ENCODE measurements around the gene ZNF536.

The ZNF536 gene

DNA sequence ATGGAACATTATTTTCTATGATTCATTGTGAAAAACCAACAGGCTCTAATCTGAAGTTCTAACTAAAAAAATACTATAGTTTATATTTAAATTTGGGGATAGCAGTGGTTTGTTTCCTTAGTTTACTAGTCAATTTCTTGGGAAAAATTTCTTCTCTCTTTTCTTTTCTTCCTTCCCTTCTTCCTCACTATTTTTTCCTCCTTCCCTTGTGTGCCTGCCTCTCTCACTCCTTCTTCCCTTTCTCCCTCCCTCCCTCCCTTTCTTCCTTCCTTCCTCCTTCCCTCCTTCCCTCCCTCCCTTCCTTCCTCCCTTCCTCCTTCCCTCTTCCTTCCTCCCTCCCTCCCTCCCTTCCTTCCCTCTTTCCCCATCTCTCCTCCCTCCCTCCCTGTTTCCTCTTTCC lies 226.5 kb downstream of the ZNF536 start:
- TF ChIP-seq ZFX (IDR thresholded peaks at IDR 0.05; ENCODE audit: borderline replicate concordance) = no peak
- TF ChIP-seq, protein P1, sequence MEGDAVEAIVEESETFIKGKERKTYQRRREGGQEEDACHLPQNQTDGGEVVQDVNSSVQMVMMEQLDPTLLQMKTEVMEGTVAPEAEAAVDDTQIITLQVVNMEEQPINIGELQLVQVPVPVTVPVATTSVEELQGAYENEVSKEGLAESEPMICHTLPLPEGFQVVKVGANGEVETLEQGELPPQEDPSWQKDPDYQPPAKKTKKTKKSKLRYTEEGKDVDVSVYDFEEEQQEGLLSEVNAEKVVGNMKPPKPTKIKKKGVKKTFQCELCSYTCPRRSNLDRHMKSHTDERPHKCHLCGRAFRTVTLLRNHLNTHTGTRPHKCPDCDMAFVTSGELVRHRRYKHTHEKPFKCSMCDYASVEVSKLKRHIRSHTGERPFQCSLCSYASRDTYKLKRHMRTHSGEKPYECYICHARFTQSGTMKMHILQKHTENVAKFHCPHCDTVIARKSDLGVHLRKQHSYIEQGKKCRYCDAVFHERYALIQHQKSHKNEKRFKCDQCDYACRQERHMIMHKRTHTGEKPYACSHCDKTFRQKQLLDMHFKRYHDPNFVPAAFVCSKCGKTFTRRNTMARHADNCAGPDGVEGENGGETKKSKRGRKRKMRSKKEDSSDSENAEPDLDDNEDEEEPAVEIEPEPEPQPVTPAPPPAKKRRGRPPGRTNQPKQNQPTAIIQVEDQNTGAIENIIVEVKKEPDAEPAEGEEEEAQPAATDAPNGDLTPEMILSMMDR (IDR thresholded peaks at IDR 0.05) = no peak
- no peak overlapping the region for H3K27ac ChIP-seq

DNA sequence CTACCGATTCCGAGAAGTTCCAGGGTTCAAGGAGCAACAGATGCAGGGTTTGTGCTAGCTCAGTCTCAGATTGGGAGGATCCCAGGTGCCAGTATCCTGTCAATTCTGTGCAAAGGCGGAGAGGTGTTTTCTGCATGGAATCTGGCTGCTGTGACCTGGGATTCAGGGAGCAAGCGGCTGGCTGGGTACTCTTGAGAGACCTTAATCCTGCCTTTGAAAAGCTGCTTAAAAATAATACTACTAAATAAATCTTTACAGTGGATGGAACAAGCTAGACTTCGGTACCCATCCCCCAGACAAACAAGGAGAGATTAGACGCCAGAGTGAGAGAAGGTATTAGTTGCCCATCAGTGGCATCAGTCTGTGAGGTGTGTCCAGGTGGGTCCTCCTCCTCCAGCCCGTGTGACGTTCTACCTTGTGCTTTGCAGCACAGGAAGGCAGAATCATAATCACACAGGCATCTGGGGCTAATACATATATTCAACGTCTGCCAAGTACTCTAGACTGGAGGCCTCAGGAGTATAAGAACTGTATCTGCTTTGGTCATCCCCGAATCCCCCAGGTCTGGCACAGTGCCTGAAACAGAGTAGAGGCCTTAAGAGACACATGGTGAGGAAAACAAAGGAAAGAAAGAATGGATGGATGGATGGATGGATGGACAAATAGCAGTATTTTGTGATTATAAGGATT lies 230.6 kb downstream of the ZNF536 start:
- no peak overlapping the region for H3K27ac ChIP-seq
- TF ChIP-seq, protein P1 (IDR thresholded peaks at IDR 0.05) = no peak
- TF ChIP-seq ZFX (IDR thresholded peaks at IDR 0.05; ENCODE audit: borderline replicate concordance) = no peak

DNA sequence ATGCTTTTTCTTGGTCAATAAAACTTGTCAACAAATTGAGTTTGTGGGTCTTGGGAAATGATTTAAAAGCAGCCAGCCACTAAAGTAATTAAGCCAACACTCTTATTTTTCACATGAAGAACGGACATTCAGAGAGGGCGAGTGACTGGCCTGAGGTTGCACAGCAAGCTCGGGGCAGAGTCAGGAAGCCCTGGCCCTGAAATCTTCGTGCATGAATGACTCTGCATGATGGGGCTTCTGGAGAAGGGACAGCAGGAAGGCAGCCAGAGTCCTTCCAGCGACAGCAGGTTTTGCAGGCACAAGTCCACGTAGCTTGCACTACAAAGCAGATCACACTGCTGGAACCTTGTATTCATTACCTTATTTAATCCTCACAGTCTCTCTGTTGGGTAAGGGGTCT lies 232.5 kb downstream of the ZNF536 start:
- TF ChIP-seq ZFX (IDR thresholded peaks at IDR 0.05; ENCODE audit: borderline replicate concordance) = no peak
- TF ChIP-seq, protein P1 (IDR thresholded peaks at IDR 0.05) = no peak
- no peak overlapping the region for H3K27ac ChIP-seq

DNA sequence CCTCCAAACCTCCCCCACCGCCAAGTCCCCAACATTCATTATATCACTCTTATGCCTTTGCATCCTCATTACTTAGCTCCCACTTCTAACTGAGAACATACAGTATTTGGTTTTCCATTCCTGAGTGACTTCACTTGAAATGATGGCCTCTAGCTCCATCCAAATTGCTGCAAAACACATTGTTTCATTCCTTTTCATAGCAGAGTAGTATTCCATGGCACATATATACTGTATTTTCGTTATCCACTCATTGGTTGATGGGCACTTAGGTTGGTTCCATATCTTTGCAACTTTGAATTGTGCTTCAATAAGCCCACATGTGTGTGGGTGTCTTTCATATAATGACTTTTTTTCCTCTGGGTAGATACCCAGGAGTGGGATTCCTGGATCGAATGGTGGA lies 233.1 kb downstream of the ZNF536 start:
- no peak overlapping the region for H3K27ac ChIP-seq
- no peak for TF ChIP-seq ZFX (IDR thresholded peaks at IDR 0.05; ENCODE audit: borderline replicate concordance)
- TF ChIP-seq, protein P1 (IDR thresholded peaks at IDR 0.05) = no peak

DNA sequence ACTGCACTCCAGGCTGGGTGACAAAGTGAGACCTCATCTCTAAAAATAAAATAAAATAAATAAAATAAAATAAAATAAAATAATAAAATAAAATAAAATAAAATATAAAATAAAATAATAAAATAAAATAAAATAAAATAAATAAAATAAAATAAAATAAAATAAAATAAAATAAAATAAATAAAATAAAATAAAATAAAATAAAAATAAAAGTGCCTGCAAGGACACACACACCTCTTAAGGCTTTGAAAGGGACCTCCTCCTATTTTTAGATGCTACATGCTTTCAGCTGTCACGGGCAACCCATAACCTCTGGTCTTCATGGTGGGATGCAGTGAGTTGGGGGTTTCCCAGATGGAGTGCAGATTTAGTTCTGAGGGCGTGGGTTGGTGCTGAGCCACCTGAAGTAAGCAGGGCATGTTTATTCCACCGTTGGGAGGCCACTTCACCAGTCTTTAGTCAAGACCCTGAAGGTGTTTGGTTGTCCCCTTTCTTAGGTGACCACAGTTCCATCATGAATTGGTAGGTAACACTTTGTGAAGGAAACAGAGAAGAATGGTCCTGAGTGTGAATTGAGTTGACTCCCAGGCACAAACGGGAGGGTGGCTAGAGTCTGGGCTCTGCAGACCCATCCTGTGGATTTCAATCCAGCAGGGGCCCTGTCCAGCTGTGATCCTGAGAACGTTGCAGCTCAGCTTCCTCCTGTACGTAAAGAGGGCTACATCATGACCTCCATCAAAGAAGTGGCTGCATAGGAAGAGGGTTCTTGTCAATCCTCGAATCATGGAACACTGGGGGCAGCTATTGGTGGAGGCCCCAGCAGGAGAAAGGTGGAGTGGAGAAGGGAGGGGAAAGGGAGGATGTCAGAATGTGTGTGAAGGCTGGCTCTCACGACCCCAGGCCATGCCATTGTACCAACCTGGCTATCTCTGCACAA lies 234.2 kb downstream of the ZNF536 start:
- H3K27ac ChIP-seq = no peak overlapping the region
- no peak for TF ChIP-seq ZFX (IDR thresholded peaks at IDR 0.05; ENCODE audit: borderline replicate concordance)
- TF ChIP-seq, protein P1 (IDR thresholded peaks at IDR 0.05) = no peak
